Tibial nerve (tissue), 4 donors: ENCODE measurements around the gene PODXL2. TPM values are rescaled to one million over a fixed set of nuclear protein-coding genes. Genes with fewer than 3 reads are reported as not detected.

Experiments
- DNase-seq, 2 donors: peaks; one replicate each; pipeline ENCODE4 v3.0.0-alpha.2; 2019; ENCODE audit warnings: low spot score in 2 of 2
- H3K27ac ChIP-seq, 4 donors: fragments of 200-600 bp; sonication (generic) in 3 of 4; one replicate each; pipeline ENCODE4 v1.5.1; 2017 to 2019; ENCODE audit warnings: mild to moderate bottlenecking in 1 of 4
- H3K27me3 ChIP-seq, 2 donors: fragments of 200-600 bp; sonication (generic) in 1 of 2; one replicate each; pipeline versions ENCODE4 v1.5.1 to v1.6.0; 2017 to 2019
- H3K36me3 ChIP-seq, 3 donors: fragments of 200-600 bp; sonication (generic); one replicate each; pipeline ENCODE4 v1.5.1; 2018 to 2019
- H3K4me1 ChIP-seq, 4 donors: fragments of 200-600 bp; sonication (generic) in 3 of 4; one replicate each; pipeline ENCODE4 v1.5.1; 2017 to 2019
- H3K4me3 ChIP-seq, 4 donors: fragments of 200-600 bp; sonication (generic) in 3 of 4; one replicate each; pipeline ENCODE4 v1.5.1; 2017 to 2019; ENCODE audit warnings: mild to moderate bottlenecking in 1 of 4, moderate library complexity in 1 of 4
- H3K9me3 ChIP-seq, 4 donors: fragments of 200-600 bp; sonication (generic) in 3 of 4; one replicate each; pipeline ENCODE4 v1.5.1; 2017 to 2019
- EP300 ChIP-seq, 2 donors: sonication (generic); formaldehyde crosslinking; IDR thresholded peaks; one replicate each; pipeline ENCODE4 v1.6.1; 2017; ENCODE audit warnings: antibody characterized with exemption in 2 of 2, mild to moderate bottlenecking in 1 of 2
- POLR2A ChIP-seq, 2 donors: fragments of 450-650 bp; IDR thresholded peaks; one replicate each; pipeline ENCODE4 v1.6.1; 2017; ENCODE audit warnings: antibody characterized with exemption in 2 of 2, mild to moderate bottlenecking in 2 of 2, moderate library complexity in 2 of 2
- WGBS, 2 donors: methylation state at CpG; one replicate each; pipeline ENCODE4 v1.1.5; 2018; 5-methylcytosine and 5-hydroxymethylcytosine counted together
- total RNA-seq, 4 donors: library from RNA; depleted of rRNA; stranded (reverse); fragments of >200 nt; gene quantifications; one replicate each; pipeline ENCODE4 v1.1.0, GENCODE V29; 2016
- TF ChIP-seq, protein P1 (sequence below), 5 experiments: fragments of 200-600 bp in 3 of 5; fragments of 450-650 bp in 2 of 5; sonication (generic) in 3 of 5; IDR thresholded peaks; one replicate each; pipeline ENCODE4 v1.5.1; 2016 to 2019; ENCODE audit warnings: antibody characterized with exemption in 5 of 5, mild to moderate bottlenecking in 3 of 5, moderate library complexity in 2 of 5

The PODXL2 gene
- total RNA-seq, 4 donors from 2014 or later = 12.7 to 19.8 (median 14.1) TPM

DNA sequence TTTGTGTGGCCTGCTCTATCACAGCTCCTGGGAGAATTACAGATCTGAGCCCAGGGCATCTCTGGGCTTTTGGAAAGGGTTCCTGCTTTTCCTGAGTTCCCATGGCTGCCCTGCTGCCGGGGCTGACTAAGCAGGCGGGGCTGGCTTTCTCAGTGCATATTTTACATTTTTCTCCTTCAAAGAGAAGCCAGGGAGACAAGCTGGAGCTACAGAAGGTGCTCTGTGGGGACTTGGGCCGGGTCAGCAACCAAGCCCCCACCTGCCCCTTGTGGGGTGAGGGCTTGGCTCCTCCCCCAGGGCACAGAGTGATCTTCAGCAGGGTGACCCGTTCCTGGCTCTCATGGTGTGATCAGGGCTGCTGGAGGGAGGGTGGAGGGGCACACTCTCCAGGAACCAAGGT is 61.1 kb downstream of the PODXL2 start:
- Histone ChIP-seq H3K36me3 (peaks cover 0 to 35% (median 0%) of the 10 kb centered on the region in 3 donors), H3K9me3 (no peaks in the 10 kb centered on the region), H3K27ac (peak overlapping the region in 3 of 4 donors; percentile 22 to 74 (median 71)), H3K4me1 (peaks cover 0 to 47% (median 12%) of the 10 kb centered on the region in 4 donors), H3K4me3 (no peak overlapping the region), H3K27me3 (no peaks in the 10 kb centered on the region)
- peak in 1 of 2 donors; percentile 11 for TF ChIP-seq EP300 (IDR thresholded peaks at IDR 0.05)
- no peak for TF ChIP-seq POLR2A (IDR thresholded peaks at IDR 0.05)
- no peak for DNase-seq
- WGBS, 2 donors = 34 to 49% methylated on average over 4 of the region's 4 CpGs

DNA sequence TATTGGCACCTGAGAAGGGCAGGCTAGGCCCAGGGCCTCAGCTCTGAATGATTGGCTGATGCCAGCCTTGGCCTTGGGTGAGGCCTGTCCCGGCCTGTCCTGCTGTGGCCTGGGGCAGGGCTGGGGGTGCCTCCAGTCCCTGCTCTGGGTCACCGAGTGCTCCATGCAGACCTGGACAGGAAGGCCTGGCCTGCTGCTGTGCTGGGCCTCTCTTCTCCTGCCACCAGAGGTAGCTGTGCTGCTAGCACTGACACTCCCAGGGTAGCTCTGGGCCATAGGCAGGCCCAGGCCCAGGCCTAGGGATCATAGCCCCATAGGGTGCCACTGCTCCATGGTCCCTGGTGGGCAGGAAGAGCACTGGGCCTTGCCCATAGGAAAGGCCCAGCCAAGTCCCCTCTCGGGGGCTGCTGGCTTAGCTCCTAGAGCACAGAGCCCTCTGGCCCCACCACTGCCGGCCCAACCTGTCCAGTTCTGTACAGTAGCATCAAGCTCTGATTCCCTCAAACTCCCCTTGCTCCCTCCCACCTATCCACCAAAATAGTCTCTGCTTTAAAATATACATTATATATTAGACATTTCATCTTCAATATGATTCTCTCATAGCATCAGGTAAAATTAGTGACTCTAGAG is 62.0 kb downstream of the PODXL2 start:
- WGBS, 2 donors = 70 to 76% methylated on average over 4 of the region's 4 CpGs

DNA sequence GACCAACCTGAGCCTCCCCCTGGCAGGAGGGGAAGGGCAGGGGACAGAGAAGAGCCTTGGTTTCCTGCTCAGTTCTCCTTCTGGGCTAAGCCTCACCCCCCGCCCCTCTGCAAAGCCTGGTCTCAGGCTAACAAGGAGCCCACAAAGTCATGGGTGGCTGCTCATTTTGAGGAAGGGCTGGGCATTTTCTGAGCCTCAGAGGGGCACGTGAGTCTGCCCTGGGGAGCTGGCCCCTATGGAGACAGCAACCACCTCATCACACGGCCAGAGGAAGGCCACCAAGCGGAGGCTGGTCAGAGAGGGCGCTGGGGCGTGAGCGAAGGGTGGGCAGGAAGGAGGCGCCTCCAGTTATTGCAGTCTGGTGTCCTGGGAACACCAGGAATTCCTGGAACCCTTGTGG is 62.5 kb downstream of the PODXL2 start:
- no peaks in the 10 kb centered on the region for H3K9me3 ChIP-seq
- no peaks in the 10 kb centered on the region for H3K27me3 ChIP-seq
- H3K4me1 ChIP-seq = peaks cover 0 to 54% (median 14%) of the 10 kb centered on the region in 4 donors
- WGBS, 2 donors = 70 to 81% methylated on average over 8 of the region's 8 CpGs
- TF ChIP-seq POLR2A (IDR thresholded peaks at IDR 0.05) = no peak
- no peak for TF ChIP-seq EP300 (IDR thresholded peaks at IDR 0.05)
- TF ChIP-seq, protein P1, sequence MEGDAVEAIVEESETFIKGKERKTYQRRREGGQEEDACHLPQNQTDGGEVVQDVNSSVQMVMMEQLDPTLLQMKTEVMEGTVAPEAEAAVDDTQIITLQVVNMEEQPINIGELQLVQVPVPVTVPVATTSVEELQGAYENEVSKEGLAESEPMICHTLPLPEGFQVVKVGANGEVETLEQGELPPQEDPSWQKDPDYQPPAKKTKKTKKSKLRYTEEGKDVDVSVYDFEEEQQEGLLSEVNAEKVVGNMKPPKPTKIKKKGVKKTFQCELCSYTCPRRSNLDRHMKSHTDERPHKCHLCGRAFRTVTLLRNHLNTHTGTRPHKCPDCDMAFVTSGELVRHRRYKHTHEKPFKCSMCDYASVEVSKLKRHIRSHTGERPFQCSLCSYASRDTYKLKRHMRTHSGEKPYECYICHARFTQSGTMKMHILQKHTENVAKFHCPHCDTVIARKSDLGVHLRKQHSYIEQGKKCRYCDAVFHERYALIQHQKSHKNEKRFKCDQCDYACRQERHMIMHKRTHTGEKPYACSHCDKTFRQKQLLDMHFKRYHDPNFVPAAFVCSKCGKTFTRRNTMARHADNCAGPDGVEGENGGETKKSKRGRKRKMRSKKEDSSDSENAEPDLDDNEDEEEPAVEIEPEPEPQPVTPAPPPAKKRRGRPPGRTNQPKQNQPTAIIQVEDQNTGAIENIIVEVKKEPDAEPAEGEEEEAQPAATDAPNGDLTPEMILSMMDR (IDR thresholded peaks at IDR 0.05) = no peak
- peaks cover 0 to 35% (median 0%) of the 10 kb centered on the region in 3 donors for H3K36me3 ChIP-seq
- H3K27ac ChIP-seq = peak overlapping the region in 2 of 4 donors; percentile 71 to 74
- H3K4me3 ChIP-seq = no peak overlapping the region
- DNase-seq = no peak

More for the DNA sequence above, 62.0 kb downstream of the PODXL2 start:
- no peak for DNase-seq
- H3K4me1 ChIP-seq = peaks cover 0 to 50% (median 12%) of the 10 kb centered on the region in 4 donors
- peak overlapping the region in 3 of 4 donors; percentile 22 to 74 (median 71) for H3K27ac ChIP-seq
- no peaks in the 10 kb centered on the region for H3K9me3 ChIP-seq
- no peaks in the 10 kb centered on the region for H3K27me3 ChIP-seq
- TF ChIP-seq EP300 (IDR thresholded peaks at IDR 0.05) (no peak), POLR2A (IDR thresholded peaks at IDR 0.05) (no peak)
- TF ChIP-seq, protein P1 (IDR thresholded peaks at IDR 0.05) = peak in 4 of 5 experiments; percentile 46 to 79 (median 56)
- H3K4me3 ChIP-seq = no peak overlapping the region
- H3K36me3 ChIP-seq = peaks cover 0 to 35% (median 0%) of the 10 kb centered on the region in 3 donors

DNA sequence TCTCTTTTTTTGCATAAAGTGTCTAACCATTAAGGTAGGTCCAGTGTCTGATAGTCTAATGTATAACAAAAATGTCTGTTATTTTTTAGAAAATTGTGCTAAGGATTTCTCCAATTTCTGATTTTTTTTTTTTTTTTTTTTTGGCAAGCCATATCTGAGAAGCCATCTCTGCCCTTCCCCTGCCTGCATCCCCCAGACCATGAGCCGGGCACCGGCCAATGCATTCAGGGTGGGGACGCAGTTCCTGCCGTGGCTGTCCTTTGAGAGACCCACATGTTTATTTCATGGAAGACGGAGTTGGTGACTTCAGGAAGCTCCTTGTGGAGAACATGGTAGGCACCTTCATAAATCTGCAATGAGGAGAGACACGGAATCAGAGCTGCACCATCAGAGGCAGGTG is 63.0 kb downstream of the PODXL2 start:
- H3K27ac ChIP-seq = peak overlapping the region in 1 of 4 donors; percentile 71
- no peaks in the 10 kb centered on the region for H3K9me3 ChIP-seq
- H3K4me1 ChIP-seq = peaks cover 0 to 59% (median 19%) of the 10 kb centered on the region in 4 donors
- H3K36me3 ChIP-seq = peaks cover 0 to 35% (median 0%) of the 10 kb centered on the region in 3 donors
- TF ChIP-seq POLR2A (IDR thresholded peaks at IDR 0.05) (no peak), EP300 (IDR thresholded peaks at IDR 0.05) (no peak)
- TF ChIP-seq, protein P1 (IDR thresholded peaks at IDR 0.05) = no peak
- H3K4me3 ChIP-seq = no peak overlapping the region
- DNase-seq = no peak
- WGBS, 2 donors = 91 to 92% methylated on average over 6 of the region's 6 CpGs
- no peaks in the 10 kb centered on the region for H3K27me3 ChIP-seq

DNA sequence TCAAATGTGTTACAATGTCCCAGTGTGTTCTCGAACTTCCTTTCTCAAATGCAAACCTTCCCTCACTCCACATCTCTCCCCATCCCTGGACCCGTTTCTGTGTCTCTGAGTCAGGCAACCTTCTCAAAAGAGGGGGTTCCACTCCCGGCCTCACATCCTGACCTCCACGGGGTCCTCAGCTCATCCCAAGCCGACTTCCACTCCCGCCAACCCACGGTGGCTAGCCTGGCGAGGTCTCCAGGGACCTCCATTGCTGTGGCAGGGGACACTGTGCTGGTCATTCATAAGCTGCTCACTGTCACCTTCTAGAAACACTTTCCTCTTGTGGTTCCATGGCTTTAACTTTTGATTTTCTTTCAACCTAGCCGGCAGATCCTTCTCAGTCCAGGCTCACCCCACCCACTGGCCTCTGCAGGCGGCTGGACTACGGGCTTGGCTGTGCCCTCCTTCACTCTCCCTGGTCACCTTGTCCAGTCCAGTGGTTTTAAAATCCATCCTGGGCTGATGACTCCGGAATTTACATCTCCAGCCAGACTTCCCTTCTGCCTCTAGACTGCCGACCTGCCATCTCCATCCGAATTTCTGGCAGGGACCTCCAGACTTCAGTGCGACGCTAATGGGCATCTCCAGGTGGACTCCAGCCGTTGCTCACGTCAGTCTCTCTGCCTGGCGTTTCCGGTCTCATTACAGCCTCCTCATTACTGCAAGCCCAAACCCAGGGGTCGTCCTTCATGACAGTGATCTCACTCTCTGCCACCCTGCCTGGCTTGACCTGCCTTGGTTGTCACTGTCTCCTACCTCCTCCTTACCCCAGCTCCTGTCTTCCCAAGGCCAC is 63.7 kb downstream of the PODXL2 start:
- peaks cover 0 to 35% (median 0%) of the 10 kb centered on the region in 3 donors for H3K36me3 ChIP-seq
- H3K27ac ChIP-seq = peak overlapping the region in 1 of 4 donors; percentile 4

More for the DNA sequence above, 63.7 kb downstream of the PODXL2 start:
- Histone ChIP-seq H3K4me1 (peaks cover 0 to 67% (median 25%) of the 10 kb centered on the region in 4 donors), H3K27me3 (no peaks in the 10 kb centered on the region), H3K4me3 (no peak overlapping the region), H3K9me3 (no peaks in the 10 kb centered on the region)
- no peak for DNase-seq
- TF ChIP-seq POLR2A (IDR thresholded peaks at IDR 0.05) (no peak), EP300 (IDR thresholded peaks at IDR 0.05) (no peak)
- TF ChIP-seq, protein P1 (IDR thresholded peaks at IDR 0.05) = no peak
- WGBS, 2 donors = 89% methylated on average over 21 of the region's 21 CpGs
